HG02943 (cell line): Measurements from ENCODE around the gene MTHFS.
A peak's percentile ranks its signal among the peaks of the same experiment; 100 is the strongest.

Source experiments
- ATAC-seq: cut with Tn5 transposase; IDR thresholded peaks from one replicate; pipeline ENCODE4 v1.9.1; 2021; ENCODE audit warnings: mild to moderate bottlenecking, low read depth, moderate library complexity; ENCODE audit not compliant: unreplicated experiment

Gene MTHFS

DNA sequence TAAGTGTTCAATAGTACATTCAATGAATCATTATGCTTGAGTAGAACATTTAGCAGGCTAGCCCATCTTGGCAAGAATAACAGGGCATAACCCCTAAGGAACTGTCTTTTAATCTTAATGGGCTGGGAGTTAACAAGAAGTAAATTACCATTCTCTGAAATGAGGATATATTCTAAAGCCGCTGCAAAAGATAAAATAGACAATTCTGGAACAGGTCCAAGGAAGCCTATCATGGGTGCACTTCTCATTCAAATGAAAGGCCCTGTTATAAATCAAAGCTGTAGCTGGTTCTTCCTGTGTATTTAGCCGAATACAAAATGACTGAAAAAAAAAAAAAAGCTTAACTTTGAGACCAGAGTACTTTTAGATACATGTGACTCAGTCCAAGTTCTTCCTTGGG, 15.6 kb downstream of the MTHFS start:
- ATAC-seq, result no peak

DNA sequence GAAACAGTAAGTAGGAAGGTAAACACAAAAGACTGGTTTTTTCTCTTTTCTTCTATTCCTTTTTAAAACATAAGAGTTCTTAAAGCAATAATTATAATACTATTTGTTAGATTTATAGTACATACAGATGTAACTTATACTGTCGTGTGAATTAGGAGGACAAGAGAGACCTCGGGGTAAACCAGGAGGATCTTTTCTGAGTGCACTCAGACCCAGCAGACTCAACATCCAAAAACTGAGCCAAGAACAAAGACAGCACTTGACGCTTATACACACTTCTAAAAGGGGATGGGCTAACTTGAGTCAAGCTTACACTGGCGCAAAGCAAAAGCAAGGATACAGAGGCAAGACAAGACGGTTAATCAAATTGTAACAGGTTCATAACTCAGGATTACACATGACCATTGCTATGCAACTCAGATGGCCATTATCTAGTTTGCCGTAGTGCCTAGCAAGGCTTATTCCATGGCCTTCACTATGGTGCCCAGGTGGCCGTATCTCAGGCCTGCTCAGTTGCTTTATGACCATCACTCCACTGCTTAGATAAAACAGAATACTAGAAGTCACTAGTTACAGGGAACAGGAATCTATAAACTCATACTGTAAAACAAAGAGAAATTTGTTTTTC, 18.6 kb downstream of the MTHFS start:
- no peak for ATAC-seq

DNA sequence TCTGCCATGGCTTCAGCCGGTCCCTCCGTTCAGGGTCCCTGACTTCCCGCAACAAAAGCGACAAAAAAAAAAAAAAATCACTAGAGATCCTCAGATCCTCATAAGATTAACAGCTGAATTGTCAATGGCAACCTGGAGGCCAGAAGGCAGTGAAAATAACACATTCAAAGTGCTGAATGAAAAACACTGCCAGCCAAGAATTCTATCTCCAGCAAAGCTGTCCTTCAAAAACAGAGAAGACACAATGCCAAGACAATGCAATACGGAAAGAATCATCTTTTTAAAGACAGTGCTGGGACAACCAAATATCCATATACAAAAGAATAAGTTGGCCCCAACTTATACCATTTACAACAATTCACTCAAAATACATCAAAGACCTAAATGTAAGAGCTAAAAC, 21.6 kb downstream of the MTHFS start:
- no peak for ATAC-seq

DNA sequence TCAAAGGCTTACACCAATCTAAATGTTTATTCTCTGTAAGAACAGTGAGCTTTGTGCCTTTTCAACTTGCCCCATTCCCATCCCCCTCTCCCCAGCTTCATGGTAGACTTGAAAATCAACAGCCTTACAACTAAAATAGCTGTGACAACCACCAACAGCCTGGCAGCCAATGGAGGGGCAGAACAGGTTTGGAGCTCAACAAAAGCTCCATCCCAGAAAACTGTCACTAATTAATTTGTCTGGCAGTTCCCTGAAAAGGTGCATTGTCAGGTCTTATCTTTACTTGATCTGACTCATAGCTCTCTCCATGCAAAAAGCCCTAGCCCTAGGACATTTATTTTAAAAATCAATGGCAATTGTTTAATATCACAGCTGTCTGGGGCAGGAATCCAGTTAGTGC, 22.6 kb downstream of the MTHFS start:
- ATAC-seq, result no peak

DNA sequence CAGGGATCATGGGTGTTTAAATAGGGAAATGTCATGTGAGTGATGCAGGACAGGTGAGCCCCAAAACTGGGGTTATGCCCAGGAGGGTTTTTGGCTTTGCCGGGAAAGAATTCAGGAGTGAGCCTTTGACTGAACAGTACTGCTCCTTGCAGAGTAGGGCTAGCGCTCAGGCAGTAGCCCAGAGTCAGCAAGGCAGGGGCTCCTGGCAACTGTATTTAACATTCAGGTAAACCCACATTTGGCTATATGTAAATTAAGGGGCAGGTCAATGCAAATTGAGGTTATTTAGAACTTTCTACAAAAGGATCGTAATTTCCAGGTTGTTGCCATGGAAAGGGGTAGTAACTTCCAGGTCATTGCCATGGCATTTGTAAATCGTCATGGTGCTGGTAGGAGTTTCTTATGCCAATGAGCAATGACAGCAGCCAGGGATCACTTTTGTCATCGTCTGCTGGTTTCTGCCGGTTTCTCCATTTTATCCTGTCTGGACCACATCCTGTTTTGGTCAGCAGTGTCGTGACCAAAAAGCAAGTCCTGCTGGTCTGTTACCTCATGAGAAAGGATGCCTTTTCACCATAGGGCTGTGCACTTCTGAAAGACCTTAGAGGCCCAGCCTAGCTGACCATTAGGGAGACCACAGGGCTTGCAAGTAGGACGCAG, 24.3 kb downstream of the MTHFS start:
- ATAC-seq, result no peak

DNA sequence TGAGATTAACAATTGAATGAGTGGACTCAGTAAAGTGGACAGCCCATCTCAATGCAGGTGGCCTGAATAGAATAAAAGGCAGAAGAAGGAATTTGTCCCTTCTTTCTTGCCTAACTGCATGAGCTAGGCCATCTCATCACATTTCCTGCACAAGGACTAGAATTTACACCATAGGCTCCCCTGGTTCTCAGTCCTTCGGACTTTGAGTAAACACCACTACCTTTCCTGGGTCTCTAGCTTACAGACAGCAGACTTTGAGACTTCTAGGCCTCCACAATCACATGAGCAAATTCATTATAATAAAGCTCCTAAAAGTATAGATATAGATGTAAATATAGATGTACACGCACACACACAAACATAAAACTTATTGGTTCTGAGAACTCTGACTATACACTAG, 28.3 kb downstream of the MTHFS start:
- ATAC-seq, result no peak

DNA sequence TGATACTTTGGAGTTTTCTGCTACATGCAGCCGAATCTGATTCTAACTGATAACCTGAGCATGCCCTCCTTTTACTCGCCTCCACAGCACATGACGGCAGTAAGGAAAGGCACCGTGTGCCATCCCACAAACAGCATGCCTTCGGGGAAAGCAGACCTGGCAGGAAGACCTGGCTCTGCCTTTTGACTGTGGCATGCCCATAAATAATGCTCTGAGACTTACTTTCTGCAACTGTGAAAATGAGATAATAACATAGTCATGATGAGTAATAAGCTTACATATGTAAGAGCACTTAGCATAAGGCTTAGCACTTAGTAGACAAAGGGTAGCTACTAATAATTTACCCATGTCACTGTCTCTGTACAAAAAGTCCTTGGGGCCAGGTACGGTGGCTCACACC, 32.9 kb downstream of the MTHFS start:
- no peak for ATAC-seq

DNA sequence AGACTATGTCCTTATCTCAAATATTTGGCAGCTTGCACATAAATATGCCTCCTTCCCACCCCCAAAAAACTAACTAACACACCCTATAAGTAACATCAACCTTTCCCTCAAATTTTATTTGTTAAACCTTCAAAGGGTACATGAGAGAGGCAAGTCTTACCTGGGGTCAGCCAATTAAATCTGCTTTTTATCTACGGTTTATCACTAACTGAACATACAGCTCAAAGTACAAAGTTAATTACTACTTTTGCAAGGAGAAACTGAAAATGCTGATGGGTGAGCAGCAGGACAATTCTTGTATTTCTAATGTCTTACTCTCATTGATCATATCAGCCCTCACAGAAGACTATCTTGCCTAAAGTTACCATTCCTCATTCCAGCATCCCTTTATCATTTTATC, 34.6 kb downstream of the MTHFS start:
- ATAC-seq, result no peak

DNA sequence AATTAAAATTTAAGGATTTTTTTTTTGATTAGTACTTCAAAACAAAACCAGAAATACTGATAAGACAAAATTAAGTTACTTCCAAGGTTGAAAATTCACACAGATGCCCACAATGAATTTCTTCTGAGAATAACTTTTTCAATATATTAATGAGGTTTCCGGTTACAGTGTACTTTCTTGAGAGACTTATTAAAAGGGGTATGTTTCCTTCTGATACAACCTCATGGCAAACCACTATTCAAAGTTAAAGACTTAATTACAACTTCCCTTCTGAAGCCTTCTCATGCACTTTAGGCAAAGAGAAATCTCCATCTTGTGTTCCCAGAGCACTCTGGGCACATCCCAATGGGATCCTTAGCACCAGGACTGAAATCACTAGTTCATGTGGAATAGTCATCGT, 36.2 kb downstream of the MTHFS start:
- ATAC-seq, result no peak

DNA sequence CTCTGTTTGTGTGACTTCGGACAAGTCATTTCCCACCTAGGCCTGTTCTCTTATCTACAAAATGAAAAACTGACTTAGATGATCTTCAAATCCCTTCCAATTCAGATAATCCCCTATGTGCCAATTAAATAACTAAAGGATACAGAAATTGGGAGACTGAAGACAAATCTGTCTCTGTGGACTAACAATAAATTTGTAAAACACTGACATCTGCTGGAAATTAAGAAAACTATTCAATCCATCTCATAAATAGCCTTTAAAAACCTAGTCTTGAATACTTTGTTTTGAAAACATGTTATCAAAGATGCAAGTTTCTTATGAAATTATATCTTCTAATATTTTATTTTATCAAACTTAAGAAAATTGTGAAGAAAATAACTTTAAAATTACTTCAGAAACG, 38.3 kb downstream of the MTHFS start:
- no peak for ATAC-seq

DNA sequence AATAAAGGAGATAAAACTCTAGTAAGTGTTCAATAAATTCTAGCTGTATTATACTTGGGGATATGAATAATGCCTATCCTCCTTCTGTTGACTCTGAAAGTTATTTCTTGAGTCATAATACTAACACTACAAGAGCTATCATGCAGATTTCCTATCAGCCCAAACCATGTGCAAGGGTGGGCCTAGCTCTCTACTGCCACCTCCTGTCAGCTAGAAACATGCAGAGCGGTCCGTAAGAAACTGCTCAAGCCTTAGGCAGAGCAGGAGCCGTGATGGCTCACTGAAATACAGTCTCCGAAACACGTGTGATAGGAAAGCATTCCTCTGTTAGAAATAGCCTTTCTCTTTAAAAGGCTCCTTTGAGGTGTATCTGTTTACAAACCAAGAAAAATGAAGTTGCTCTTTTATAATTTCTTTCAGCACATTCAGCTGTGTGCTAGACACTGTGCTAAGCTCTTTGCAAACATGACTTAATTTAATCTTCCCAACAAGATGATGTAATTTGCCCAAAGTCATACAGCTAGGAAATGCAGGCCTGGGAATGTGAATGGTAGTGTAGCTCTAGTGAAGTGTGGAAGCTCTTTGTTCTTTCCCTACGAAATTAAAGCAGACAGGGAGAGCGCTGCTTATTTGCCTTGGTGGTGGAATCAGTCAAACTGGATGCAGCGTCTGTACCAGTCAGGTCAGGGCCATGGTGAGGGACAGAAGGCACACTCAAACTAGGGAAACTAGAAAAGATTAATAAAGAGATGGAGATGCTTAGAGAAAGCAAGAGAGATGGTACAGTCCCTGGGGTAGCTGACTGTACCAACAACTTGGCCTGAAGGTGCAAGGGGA, 43.1 kb downstream of the MTHFS start:
- peak; percentile 69 for ATAC-seq

DNA sequence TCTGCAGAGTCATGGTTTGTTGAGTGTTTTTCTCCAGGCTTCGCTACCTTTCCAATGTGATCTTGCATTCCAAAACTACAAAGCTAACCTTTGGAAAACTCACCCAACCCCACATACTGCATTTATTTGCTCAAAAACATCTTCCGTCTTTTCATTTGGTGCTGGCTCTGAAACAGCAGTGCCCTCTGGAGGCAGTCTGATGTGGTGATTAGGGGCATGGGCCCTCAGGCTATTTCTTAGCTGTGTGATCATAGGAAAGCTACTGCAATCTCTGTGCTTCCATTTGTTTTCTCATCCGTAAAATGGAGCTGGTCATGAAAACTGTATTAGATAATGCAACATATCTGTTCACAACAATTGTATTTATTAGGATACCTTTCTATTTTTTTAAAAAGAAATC, 47.0 kb downstream of the MTHFS start:
- ATAC-seq, result no peak

DNA sequence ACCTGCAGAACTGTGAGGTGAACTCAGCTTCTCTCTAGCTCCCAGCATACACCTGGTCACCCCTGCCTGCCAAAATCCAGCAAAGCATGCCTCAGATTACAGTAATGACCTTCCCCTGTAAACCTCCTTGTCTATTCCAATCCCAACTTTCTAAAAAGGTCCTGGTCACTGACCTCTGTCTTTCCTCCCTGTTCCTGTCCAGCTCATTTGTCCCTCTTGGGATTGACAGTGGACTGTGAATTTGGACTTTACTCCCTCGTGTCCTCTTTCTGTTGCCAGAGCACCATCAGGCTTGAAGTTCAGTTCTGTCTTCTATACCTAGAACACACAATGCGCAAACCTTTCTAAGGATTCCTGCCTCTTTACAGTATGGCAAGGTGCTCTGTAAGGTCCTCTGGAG, 50.3 kb downstream of the MTHFS start:
- ATAC-seq, result no peak

DNA sequence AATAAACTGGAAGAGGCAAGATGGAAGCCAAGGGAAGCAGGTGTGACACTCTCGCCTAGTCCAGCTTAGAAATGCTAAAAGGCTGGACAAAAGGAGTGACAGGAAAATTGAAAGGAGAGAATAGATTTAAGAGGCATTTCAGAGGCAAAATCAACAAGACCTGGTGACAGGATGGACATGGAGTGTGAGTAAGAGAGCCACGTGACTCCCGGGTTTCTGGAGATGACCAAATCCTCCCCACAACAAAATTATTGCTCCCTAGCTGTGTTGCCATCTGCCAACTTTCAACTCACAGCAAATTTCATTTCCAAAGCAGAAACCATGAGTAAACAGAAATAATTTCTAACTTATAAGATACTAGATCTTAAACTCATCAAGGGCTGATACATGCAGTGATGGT, 52.6 kb downstream of the MTHFS start:
- ATAC-seq, result no peak

DNA sequence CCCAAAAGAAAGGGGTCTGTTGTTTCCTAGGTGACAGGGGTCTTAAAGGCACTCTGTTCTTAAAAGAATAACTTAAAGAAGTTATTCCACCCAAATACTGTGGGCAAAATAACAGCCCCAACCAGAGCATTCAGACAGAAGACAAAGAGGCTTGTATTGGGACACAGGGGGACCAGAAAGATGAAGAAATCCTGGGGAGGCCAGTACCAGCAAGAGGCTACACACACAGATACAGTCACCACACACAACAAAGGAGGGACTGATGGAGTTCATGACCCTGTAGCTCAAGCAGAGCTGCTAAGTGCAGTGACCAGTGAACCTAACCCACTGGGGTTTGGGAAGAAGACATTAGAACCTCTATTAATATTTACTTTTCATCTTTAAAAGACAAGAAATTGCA, 59.0 kb downstream of the MTHFS start:
- no peak for ATAC-seq

DNA sequence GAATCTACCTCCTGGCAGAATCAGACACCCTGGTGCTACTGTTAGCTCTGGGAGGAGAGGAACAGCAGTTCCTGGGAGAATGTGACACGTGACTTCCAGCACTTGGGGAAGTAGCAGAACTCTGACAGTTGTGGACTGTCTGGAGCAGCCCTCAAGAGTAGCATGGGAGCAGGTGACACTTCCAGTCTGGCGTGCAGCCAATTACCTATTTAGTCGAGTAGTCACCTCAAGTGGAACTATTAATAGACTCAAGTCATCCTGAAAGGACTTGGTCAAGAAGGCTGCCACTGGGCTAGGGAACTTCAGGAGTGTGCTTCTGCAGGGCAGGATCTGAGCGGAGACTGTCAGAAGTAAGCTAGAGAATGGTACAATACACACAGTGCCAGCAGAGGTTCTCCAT, 62.3 kb downstream of the MTHFS start:
- ATAC-seq, result no peak

DNA sequence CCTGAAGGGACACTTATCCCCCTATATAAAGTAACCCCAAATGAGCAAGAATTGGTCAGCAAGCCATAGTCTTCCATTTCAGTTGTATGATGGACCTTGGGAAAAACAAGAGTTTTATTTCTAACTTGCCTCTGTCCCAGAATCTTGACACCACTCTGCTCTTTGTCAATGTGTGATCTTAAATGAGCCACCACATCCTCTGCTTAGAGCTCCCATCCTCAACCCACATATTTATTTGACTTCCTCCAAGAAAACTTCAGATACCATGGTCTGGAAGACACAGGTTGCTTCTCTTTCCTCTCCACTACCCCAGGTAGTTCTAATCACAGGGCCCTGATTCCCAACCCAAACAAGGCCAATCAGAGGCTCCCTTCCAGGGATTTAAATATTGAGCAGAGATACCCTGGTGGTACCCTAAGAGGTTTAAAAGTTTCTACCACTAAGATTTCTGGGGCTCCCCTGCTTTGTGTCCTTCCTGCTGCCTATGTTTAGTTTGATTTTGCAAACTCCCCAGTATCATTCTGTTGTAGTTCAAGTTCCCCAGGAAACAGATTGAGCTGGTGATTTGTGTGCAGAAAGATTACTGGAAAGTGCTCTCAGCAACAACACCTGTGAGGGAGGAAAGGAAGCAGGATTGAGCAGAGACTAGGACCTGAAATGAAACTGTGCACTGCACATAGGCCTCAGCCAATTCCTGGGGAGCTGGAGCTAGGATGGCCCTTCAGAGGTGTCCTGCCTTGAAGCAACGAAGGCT, 64.3 kb downstream of the MTHFS start:
- ATAC-seq, result no peak

DNA sequence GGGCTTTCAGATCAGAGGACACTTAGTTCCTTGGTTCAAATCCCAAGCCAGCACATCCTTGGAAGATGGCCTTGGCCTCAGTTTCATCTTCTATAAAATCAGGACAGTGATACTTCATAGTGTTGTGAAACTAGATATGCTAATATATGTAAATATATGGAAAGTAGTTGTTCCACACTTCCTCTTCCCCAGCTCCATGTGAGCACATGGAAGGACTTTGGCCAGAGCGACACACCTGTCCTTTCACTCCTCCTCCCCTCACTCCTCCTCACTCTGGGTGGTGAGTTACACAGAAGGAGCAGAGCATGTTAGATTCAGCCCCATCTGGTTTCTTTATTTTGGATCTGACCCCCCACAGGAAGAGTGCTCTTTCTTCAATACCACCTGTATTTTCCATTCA, 65.2 kb downstream of the MTHFS start:
- ATAC-seq, result no peak

DNA sequence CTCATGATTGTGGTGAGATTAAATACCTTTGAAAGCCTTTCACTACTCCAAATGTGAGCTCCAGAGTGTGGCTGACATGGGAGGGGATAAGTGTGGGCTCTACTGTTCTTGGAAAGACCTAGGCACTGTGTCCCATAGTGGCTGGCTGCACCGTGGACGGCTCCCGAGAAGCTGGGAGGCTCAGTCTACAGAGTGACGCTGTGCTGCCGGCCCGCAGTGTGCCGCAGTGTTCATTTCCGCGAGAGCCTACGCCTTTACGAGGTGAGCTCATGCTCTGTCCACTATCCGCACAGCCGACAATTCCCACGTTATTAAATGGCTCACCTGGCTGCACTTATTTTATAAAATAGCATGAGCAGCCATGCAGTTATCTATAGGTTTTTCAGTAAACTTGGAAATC, 66.9 kb downstream of the MTHFS start:
- ATAC-seq, result no peak

DNA sequence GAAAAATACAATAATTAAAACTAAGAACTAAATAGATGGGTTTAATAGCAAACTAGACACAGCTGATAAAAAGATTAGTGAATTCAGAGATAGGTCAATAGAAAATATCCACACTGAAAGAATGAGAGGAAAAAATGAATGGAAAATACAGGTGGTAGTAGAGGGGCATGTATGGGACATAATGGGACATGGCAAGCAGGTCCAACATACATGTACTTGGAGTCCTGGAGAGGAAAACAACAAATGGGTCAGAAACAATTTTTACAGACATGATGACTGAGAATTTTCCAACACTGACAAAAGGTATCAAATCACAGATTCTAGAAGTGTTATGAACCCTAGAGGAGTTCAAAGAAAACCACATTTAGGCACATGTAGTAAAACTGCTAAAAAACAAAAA, 68.4 kb downstream of the MTHFS start:
- no peak for ATAC-seq

DNA sequence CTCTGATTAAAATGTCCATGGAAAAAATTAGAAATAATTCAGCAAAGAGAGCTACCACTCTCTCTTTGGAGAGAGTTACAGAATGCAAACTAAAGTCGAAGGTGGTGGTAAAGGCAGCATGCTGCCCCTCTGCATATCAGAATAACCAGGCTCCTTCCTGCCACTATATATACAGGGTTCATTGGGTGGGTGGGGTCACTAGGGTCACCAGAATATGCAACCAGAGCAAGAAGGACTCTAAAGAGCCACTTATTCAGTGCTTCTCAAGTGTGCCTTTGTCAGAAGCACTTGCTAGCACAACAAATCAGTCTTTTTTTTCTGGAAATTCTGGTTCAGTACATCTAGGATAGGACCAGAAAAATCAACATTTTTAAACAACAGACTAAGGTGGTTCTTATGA, 70.0 kb downstream of the MTHFS start:
- no peak for ATAC-seq
